Colonic mucosa (tissue), 4 donors: ENCODE results near the gene PRSS33. TPM values are rescaled to one million over a fixed set of nuclear protein-coding genes. Genes with fewer than 3 reads are reported as not detected.

Experiments used
- DNase-seq: peaks from one replicate; pipeline ENCODE4 v3.0.0-alpha.2; 2020
- H3K27ac ChIP-seq: fragments of 200-600 bp; one replicate; pipeline ENCODE4 v1.8.0; 2021
- H3K27me3 ChIP-seq: fragments of 200-600 bp; one replicate; pipeline ENCODE4 v1.8.0; 2021
- H3K36me3 ChIP-seq: fragments of 200-600 bp; one replicate; pipeline ENCODE4 v1.8.0; 2021
- H3K4me1 ChIP-seq: fragments of 200-600 bp; one replicate; pipeline ENCODE4 v1.8.0; 2021; ENCODE audit warnings: mild to moderate bottlenecking
- H3K4me3 ChIP-seq: fragments of 200-600 bp; one replicate; pipeline ENCODE4 v1.8.0; 2021
- H3K9ac ChIP-seq, 2 donors: one replicate each; pipeline ENCODE4 v1.7.0; 2013; ENCODE audit warnings: control low read depth in 2 of 2, low read depth in 2 of 2, low read length in 2 of 2
- H3K9me3 ChIP-seq: fragments of 200-600 bp; one replicate; pipeline ENCODE4 v1.8.0; 2021
- intact Hi-C: fragments of 100-400 bp; cut with DNase I; formaldehyde crosslinking; loops from one replicate; pipeline ENCODE4 v1.14.1; 2022
- total RNA-seq, 2 donors: library from RNA; stranded (reverse); fragmentation: NEBNext Ultra II Directional in 1 of 2; extraction: Animal tissue kit (Norgen Biotek cat#: 25700) in 1 of 2; gene quantifications; one replicate each; pipeline ENCODE4 v1.2.1, GENCODE V29; 2021
- TF ChIP-seq, protein P1 (sequence below): fragments of 200-600 bp; IDR thresholded peaks from one replicate; pipeline ENCODE4 v1.8.0; 2022; ENCODE audit warnings: antibody characterized with exemption, mild to moderate bottlenecking
- donor health status: healthy.
- donor health status: DM: no; HTN: no; CAD: no.
- donor health status: DM: no; HTN: no; CAD: no.

Gene PRSS33
- total RNA-seq, 2 donors from 2014 or later = not detected

DNA sequence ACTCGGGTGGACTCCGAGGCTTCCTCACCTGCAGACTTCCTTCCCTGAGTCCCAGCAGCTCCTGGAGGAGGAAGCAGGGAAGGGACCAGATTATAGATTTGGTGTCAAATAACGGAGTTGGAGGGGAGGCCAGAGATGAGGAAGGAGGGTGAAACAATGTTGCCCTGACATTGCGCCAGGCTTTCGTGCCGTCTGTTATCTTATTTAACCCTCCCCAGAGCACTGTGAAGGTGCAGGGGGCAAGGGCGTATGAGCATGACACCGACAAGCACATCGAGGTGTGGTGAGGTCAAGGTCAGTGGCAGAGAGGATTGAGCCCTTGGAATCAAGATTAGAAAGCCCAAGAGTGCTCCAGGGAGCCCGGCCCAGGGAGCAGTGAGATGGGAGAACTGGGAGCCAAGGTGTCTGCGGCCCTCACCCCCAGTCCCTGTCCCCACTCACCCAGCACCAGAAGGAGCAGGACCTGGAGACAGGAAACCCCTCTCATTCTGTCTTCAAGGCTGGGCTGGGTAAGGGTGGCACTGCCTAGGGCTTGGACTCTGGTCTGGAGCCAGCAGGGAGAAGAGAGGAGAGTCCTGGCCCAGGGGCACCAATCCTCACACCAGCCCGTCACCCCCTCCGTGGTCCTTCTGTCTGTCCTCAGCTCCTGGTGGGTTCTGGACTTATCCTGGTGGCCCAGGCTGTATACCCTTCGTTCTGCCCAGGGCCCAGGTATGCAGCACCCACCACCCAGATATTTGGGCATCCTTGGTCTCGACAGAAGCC lies 1.1 kb downstream of the PRSS33 start:
- Histone ChIP-seq H3K9ac (no peak overlapping the region), H3K27ac (no peak overlapping the region), H3K9me3 (no peaks in the 10 kb centered on the region), H3K27me3 (peaks cover 13% of the 10 kb centered on the region), H3K36me3 (no peaks in the 10 kb centered on the region), H3K4me1 (peaks cover 6% of the 10 kb centered on the region), H3K4me3 (no peak overlapping the region)
- DNase-seq = no peak
- TF ChIP-seq, protein P1, sequence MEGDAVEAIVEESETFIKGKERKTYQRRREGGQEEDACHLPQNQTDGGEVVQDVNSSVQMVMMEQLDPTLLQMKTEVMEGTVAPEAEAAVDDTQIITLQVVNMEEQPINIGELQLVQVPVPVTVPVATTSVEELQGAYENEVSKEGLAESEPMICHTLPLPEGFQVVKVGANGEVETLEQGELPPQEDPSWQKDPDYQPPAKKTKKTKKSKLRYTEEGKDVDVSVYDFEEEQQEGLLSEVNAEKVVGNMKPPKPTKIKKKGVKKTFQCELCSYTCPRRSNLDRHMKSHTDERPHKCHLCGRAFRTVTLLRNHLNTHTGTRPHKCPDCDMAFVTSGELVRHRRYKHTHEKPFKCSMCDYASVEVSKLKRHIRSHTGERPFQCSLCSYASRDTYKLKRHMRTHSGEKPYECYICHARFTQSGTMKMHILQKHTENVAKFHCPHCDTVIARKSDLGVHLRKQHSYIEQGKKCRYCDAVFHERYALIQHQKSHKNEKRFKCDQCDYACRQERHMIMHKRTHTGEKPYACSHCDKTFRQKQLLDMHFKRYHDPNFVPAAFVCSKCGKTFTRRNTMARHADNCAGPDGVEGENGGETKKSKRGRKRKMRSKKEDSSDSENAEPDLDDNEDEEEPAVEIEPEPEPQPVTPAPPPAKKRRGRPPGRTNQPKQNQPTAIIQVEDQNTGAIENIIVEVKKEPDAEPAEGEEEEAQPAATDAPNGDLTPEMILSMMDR = no peak
- intact Hi-C loops = no loop called here

DNA sequence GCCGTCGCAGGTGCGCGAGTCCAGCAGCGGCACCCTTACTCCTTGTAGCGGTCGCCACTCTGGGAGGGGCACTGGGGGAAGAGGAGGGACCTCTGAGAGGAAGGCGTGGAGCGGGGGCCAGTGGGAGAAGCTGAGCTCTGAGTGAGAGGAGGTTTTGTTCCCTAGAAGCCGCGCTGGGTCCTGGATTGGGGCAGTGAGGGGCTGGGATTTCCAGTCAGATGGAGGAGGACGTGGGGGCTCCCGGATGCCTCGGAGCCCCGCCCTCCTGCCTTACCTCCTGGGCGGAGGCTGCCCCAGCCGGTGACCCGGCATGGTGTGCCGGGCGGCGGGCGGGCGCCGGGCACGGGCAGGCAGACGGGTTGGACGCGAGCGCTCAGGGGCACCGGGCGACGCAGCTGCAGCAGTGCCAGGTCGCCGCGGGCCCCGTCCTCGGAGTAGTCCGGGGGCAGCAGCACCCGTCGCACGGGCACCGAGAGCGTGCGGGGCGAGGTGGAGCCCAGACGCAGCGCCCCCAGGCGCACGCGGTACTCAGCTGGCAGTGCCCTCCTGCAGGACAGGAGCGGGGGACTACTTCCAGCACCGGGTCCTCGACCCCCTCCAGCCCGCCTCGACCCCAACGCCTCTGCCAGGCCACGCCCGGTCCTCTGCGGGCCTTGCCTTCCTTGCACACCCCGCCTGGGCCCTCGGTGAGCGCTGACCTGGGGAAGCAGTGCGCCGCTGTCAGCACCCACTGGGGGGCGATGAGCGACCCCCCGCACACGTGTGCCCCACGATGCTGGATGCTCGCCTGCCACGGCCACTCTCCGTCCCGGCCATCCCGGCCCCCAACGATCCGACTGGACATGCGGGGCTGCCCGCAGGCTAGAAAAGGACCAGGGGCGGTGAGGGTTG lies 2.0 kb downstream of the PRSS33 start:
- intact Hi-C loops = no loop called here
- Histone ChIP-seq H3K36me3 (no peaks in the 10 kb centered on the region), H3K27ac (no peak overlapping the region), H3K9ac (peak overlapping the region; percentile 51 to 60), H3K9me3 (no peaks in the 10 kb centered on the region), H3K4me1 (peaks cover 6% of the 10 kb centered on the region), H3K27me3 (peaks cover 13% of the 10 kb centered on the region), H3K4me3 (peak overlapping the region; percentile 43)
- DNase-seq = no peak
- TF ChIP-seq, protein P1 = no peak

DNA sequence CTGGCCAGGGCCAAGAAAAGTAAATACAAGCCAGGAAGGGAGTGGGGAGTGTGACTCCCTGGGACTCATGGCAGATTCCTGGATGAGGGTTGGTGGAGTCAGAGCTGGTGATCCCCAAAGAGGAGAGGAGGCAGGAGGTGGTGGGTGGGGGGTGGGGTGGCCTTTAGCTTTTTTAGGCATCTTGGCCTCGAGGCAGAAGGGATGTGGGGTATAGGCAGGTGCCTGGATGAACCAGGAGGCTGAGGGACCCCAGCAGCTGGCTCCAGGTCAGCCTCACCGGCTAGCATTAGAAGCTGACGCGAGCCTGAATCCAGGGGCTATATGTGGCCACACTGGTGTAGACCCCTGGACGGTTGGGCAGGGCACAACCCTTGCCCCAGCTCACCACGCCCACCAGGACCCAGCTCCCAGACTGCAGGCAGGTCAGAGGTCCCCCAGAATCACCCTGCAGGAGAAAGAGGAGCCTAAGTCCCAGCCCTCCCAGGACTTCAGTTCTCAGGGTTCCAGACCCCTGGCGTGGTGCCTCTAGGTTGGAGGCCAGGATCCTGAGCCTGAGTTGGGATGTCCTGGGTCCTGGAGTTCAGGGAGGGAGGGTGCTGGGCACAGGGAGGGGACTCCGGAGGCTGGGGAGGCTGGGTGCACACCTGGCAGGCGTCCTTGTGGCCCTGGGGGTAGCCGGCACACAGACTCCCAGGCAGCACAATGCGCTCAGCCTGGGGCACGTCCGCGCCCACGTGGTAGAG lies 2.8 kb downstream of the PRSS33 start:
- DNase-seq = no peak
- Histone ChIP-seq H3K9me3 (no peaks in the 10 kb centered on the region), H3K27ac (no peak overlapping the region), H3K27me3 (peaks cover 13% of the 10 kb centered on the region), H3K4me3 (no peak overlapping the region), H3K9ac (peak overlapping the region; percentile 51 to 60), H3K36me3 (no peaks in the 10 kb centered on the region), H3K4me1 (peaks cover 6% of the 10 kb centered on the region)
- intact Hi-C loops = no loop called here
- TF ChIP-seq, protein P1 = no peak

- peaks cover 6% of the 10 kb centered on the region for H3K4me1 ChIP-seq
- no peaks in the 10 kb centered on the region for H3K36me3 ChIP-seq
- TF ChIP-seq, protein P1 = no peak
- H3K27ac ChIP-seq = no peak overlapping the region
- no peak for DNase-seq
- H3K9ac ChIP-seq = no peak overlapping the region
- no peak overlapping the region for H3K4me3 ChIP-seq
- intact Hi-C loops = no loop called here
- no peaks in the 10 kb centered on the region for H3K9me3 ChIP-seq
- peaks cover 13% of the 10 kb centered on the region for H3K27me3 ChIP-seq
These were observed 3.6 kb downstream of the PRSS33 start for GRCh38 chr16:2783581-2784357.
